MM.1S (cell line): ENCODE data around the gene RALY.

Source experiments
- CTCF ChIP-seq: fragments of 300-600 bp; sonication (generic); IDR thresholded peaks from 2 replicates; pipeline ENCODE4 v1.5.1; 2016; ENCODE audit warnings: antibody characterized with exemption, low read length, mixed read lengths
- EZH2 ChIP-seq: fragments of 300-600 bp; sonication (generic); optimal IDR thresholded peaks from 2 replicates; pipeline ENCODE3; 2017; ENCODE audit warnings: low read depth, mild to moderate bottlenecking, antibody characterized with exemption, low read length, mixed read lengths
- EZH2phosphoT487 ChIP-seq: fragments of 300-600 bp; sonication (generic); IDR thresholded peaks from 2 replicates; pipeline ENCODE4 v1.6.1; 2018; ENCODE audit warnings: antibody characterized with exemption, low read length

DNA sequence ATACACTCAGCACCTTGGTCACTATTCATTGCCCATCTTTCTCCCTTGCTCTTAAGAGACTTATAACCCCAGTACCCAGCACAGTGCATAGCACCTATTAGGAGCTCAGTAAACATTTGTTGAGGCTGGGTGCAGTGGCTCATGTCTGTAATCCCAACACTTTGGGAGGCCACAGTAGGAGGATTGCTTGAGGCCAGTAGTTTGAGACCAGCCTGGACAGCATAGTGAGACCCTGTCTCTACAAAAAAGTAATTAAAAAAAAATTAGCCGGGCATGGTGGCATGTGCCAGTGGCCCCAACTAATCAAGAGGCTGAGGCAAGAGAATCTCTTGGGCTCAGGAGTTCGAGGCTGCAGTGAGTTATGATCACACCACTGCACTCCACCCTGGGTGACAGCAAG is 126.5 kb downstream of the RALY start:
- TF ChIP-seq CTCF, result no peak
- no peak for TF ChIP-seq EZH2
- no peak for TF ChIP-seq EZH2phosphoT487
